Mesendoderm (in vitro differentiated cells): ENCODE measurements around the gene SFXN4.
"Not testable (repeated sequence)": the region's sequence is repeated elsewhere in the genome, so short reads cannot be mapped to it uniquely, and the experiment has no call there.

Experiments used
- DNase-seq: peaks from one replicate; pipeline ENCODE4 v3.0.0; 2013
- H2AK5ac ChIP-seq: 2 replicates; pipeline ENCODE4 v1.6.1; 2013; ENCODE audit warnings: low read length, inconsistent platforms
- H2BK120ac ChIP-seq: 2 replicates; pipeline ENCODE4 v1.6.1; 2013; ENCODE audit warnings: low read depth, mild to moderate bottlenecking, low read length, moderate library complexity, mixed read lengths
- H2BK15ac ChIP-seq: replicated peaks from 2 replicates; pipeline ENCODE4 v1.6.1; 2013; ENCODE audit warnings: low read depth, mild to moderate bottlenecking, moderate library complexity
- H2BK5ac ChIP-seq: 2 replicates; pipeline ENCODE4 v1.6.1; 2013; ENCODE audit warnings: low read length, inconsistent platforms
- H3K18ac ChIP-seq: 2 replicates; pipeline ENCODE4 v1.6.1; 2013; ENCODE audit warnings: mild to moderate bottlenecking, low read length, mixed read lengths
- H3K23ac ChIP-seq: one replicate; pipeline ENCODE4 v1.6.1; 2013; ENCODE audit warnings: low read length
- H3K27ac ChIP-seq: 2 replicates; pipeline ENCODE4 v1.5.1; 2013; ENCODE audit warnings: low read depth, mild to moderate bottlenecking, inconsistent platforms, low read length, moderate library complexity
- H3K27me3 ChIP-seq: 2 replicates; pipeline ENCODE4 v1.6.1; 2013; ENCODE audit warnings: low read length, control low read depth, mild to moderate bottlenecking, inconsistent platforms; ENCODE audit not compliant: insufficient read depth, poor library complexity
- H3K36me3 ChIP-seq: 2 replicates; pipeline ENCODE4 v1.6.1; 2013; ENCODE audit warnings: low read length, inconsistent platforms; ENCODE audit not compliant: control insufficient read depth, insufficient read depth
- H3K4ac ChIP-seq: one replicate; pipeline ENCODE4 v1.6.1; 2013; ENCODE audit warnings: low read depth, mild to moderate bottlenecking, low read length, moderate library complexity
- H3K4me1 ChIP-seq: 2 replicates; pipeline ENCODE4 v1.6.1; 2013; ENCODE audit warnings: low read depth, low read length, inconsistent platforms; ENCODE audit not compliant: control insufficient read depth
- H3K4me2 ChIP-seq: 2 replicates; pipeline ENCODE4 v1.6.1; 2013; ENCODE audit warnings: low read length
- H3K4me3 ChIP-seq: 2 replicates; pipeline ENCODE4 v1.5.1; 2013; ENCODE audit warnings: mild to moderate bottlenecking, low read length
- H3K56ac ChIP-seq: one replicate; pipeline ENCODE4 v1.6.1; 2013; ENCODE audit warnings: low read length
- H3K79me1 ChIP-seq: 2 replicates; pipeline ENCODE4 v1.6.1; 2013; ENCODE audit warnings: low read length, inconsistent platforms
- H3K79me2 ChIP-seq: 2 replicates; pipeline ENCODE4 v1.6.1; 2013; ENCODE audit warnings: mild to moderate bottlenecking, low read length; ENCODE audit not compliant: control insufficient read depth, insufficient read depth
- H3K9ac ChIP-seq: 2 replicates; pipeline ENCODE4 v1.6.1; 2013; ENCODE audit warnings: low read length, inconsistent platforms
- H4K5ac ChIP-seq: one replicate; pipeline ENCODE4 v1.6.1; 2013; ENCODE audit warnings: low read length
- H4K8ac ChIP-seq: one replicate; pipeline ENCODE4 v1.6.1; 2013; ENCODE audit warnings: low read depth, mild to moderate bottlenecking, control low read depth, low read length, moderate library complexity
- WGBS: extraction: QIAGEN DNeasy Blood & Tissue Kit; methylation state at CpG from one replicate; pipeline ENCODE4 v1.1.7; 2013; ENCODE audit warnings: low lambda C conversion rate, missing lambda C conversion rate; ENCODE audit not compliant: insufficient coverage; ENCODE audit errors: extremely low coverage; 5-methylcytosine and 5-hydroxymethylcytosine counted together

Gene SFXN4

GRCh38 chr10:119161680-119162451, 3.6 kb downstream of the SFXN4 start:
- no peak overlapping the region for H2AK5ac ChIP-seq
- no peaks in the 10 kb centered on the region for H3K79me2 ChIP-seq
- no CpG with 5 or more reads among the region's 11 CpGs for WGBS
- no peak for DNase-seq
- no peaks in the 10 kb centered on the region for H3K4me1 ChIP-seq
- no peaks in the 10 kb centered on the region for H3K79me1 ChIP-seq
- no peak overlapping the region for H3K4me2 ChIP-seq
- no peaks in the 10 kb centered on the region for H3K27me3 ChIP-seq
- H3K23ac ChIP-seq = no peak overlapping the region
- H4K5ac ChIP-seq = no peak overlapping the region
- H4K8ac ChIP-seq = no peak overlapping the region
- peaks cover 3% of the 10 kb centered on the region for H3K36me3 ChIP-seq
- H2BK5ac ChIP-seq = no peak overlapping the region
- no peak overlapping the region for H3K18ac ChIP-seq
- no peak overlapping the region for H3K9ac ChIP-seq
- H3K4me3 ChIP-seq = no peak overlapping the region
- H3K56ac ChIP-seq = no peak overlapping the region
- H3K4ac ChIP-seq = no peak overlapping the region
- H2BK15ac ChIP-seq = no peak overlapping the region
- H2BK120ac ChIP-seq = no peak overlapping the region
- no peak overlapping the region for H3K27ac ChIP-seq

GRCh38 chr10:119159332-119159731, 6.2 kb downstream of the SFXN4 start:
- Histone ChIP-seq H4K5ac (no peak overlapping the region), H3K79me2 (no peaks in the 10 kb centered on the region), H2BK120ac (no peak overlapping the region), H3K56ac (no peak overlapping the region), H3K36me3 (peaks cover 3% of the 10 kb centered on the region), H3K4me3 (no peak overlapping the region), H3K27ac (no peak overlapping the region), H3K4me1 (no peaks in the 10 kb centered on the region), H2AK5ac (no peak overlapping the region), H3K4me2 (no peak overlapping the region), H3K27me3 (no peaks in the 10 kb centered on the region), H2BK15ac (no peak overlapping the region), H3K9ac (no peak overlapping the region), H3K23ac (no peak overlapping the region), H3K79me1 (no peaks in the 10 kb centered on the region), H2BK5ac (no peak overlapping the region), H4K8ac (no peak overlapping the region), H3K18ac (no peak overlapping the region), H3K4ac (no peak overlapping the region)
- no CpG with 5 or more reads among the region's 8 CpGs for WGBS
- no peak for DNase-seq

- no peak overlapping the region for H3K27ac ChIP-seq
- no peak overlapping the region for H3K4me3 ChIP-seq
- no peak overlapping the region for H3K4me2 ChIP-seq
- H3K79me1 ChIP-seq = no peaks in the 10 kb centered on the region
- no peak overlapping the region for H3K23ac ChIP-seq
- H3K4ac ChIP-seq = no peak overlapping the region
- H4K5ac ChIP-seq = no peak overlapping the region
- H2BK15ac ChIP-seq = no peak overlapping the region
- no peak overlapping the region for H4K8ac ChIP-seq
- no peak overlapping the region for H2BK5ac ChIP-seq
- DNase-seq = no peak
- H3K56ac ChIP-seq = no peak overlapping the region
- no peak overlapping the region for H3K9ac ChIP-seq
- no peaks in the 10 kb centered on the region for H3K4me1 ChIP-seq
- H3K27me3 ChIP-seq = no peaks in the 10 kb centered on the region
- peaks cover 3% of the 10 kb centered on the region for H3K36me3 ChIP-seq
- H3K18ac ChIP-seq = no peak overlapping the region
- H2AK5ac ChIP-seq = no peak overlapping the region
- H2BK120ac ChIP-seq = no peak overlapping the region
- H3K79me2 ChIP-seq = no peaks in the 10 kb centered on the region
- WGBS = no CpG with 5 or more reads among the region's 12 CpGs
These were observed 11.9 kb downstream of the SFXN4 start for GRCh38 chr10:119153661-119154060.

- Histone ChIP-seq H3K4me3 (no peak overlapping the region), H3K79me1 (no peaks in the 10 kb centered on the region), H2BK120ac (no peak overlapping the region), H3K18ac (no peak overlapping the region), H3K4me1 (no peaks in the 10 kb centered on the region), H3K36me3 (peaks cover 3% of the 10 kb centered on the region), H3K27ac (no peak overlapping the region), H2BK15ac (no peak overlapping the region), H4K8ac (no peak overlapping the region), H3K23ac (no peak overlapping the region), H3K79me2 (no peaks in the 10 kb centered on the region), H4K5ac (no peak overlapping the region), H3K4me2 (no peak overlapping the region), H3K27me3 (no peaks in the 10 kb centered on the region), H3K4ac (no peak overlapping the region), H2BK5ac (no peak overlapping the region), H3K9ac (no peak overlapping the region), H2AK5ac (no peak overlapping the region), H3K56ac (no peak overlapping the region)
- DNase-seq = no peak
- WGBS = no CpG with 5 or more reads among the region's 5 CpGs
These were observed 12.5 kb downstream of the SFXN4 start for GRCh38 chr10:119153041-119153440.

DNA sequence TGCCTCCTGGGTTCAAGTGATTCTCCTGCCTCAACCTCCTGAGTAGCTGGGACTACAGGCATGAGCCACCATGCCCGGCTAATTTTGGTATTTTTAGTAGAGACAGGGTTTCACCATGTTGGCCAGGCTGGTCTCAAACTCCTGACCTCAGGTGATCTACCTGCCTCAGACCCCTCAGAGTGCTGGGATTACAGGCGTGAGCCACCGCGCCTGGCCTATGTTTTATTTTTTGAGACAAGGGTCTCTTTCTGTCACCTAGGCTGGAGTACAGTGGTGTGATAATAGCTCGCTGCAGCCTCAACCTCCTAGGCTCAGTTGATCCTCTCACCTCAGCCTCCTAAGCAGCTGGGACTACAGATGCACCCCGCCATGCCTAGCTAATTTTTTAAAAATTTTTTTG, 13.9 kb downstream of the SFXN4 start:
- H3K79me2 ChIP-seq, H3K23ac ChIP-seq, H3K18ac ChIP-seq, H2BK5ac ChIP-seq, H2BK15ac ChIP-seq, DNase-seq, H3K56ac ChIP-seq, H3K4ac ChIP-seq, H4K5ac ChIP-seq, H3K4me3 ChIP-seq, H4K8ac ChIP-seq, H2AK5ac ChIP-seq, H3K4me2 ChIP-seq, H3K36me3 ChIP-seq, H3K4me1 ChIP-seq, H3K9ac ChIP-seq, H2BK120ac ChIP-seq, H3K79me1 ChIP-seq, H3K27ac ChIP-seq, H3K27me3 ChIP-seq: not testable (repeated sequence)
- WGBS = no CpG with 5 or more reads among the region's 6 CpGs

GRCh38 chr10:119149729-119150128, 15.8 kb downstream of the SFXN4 start:
- H3K4ac ChIP-seq = no peak overlapping the region
- H2AK5ac ChIP-seq = no peak overlapping the region
- no peak overlapping the region for H3K9ac ChIP-seq
- no peak overlapping the region for H2BK5ac ChIP-seq
- DNase-seq = peak; percentile 70
- no peak overlapping the region for H2BK120ac ChIP-seq
- H3K4me1 ChIP-seq = no peaks in the 10 kb centered on the region
- H3K4me2 ChIP-seq = no peak overlapping the region
- H3K79me1 ChIP-seq = no peaks in the 10 kb centered on the region
- H3K27ac ChIP-seq = no peak overlapping the region
- H3K27me3 ChIP-seq = no peaks in the 10 kb centered on the region
- H4K5ac ChIP-seq = no peak overlapping the region
- no peak overlapping the region for H3K4me3 ChIP-seq
- H3K79me2 ChIP-seq = no peaks in the 10 kb centered on the region
- H3K18ac ChIP-seq = no peak overlapping the region
- H2BK15ac ChIP-seq = no peak overlapping the region
- H3K36me3 ChIP-seq = no peaks in the 10 kb centered on the region
- WGBS = no CpG with 5 or more reads among the region's 13 CpGs
- H3K56ac ChIP-seq = no peak overlapping the region
- H3K23ac ChIP-seq = no peak overlapping the region
- no peak overlapping the region for H4K8ac ChIP-seq
